ENCODE measurements around the gene NPAS3. TPM values are rescaled to one million over a fixed set of nuclear protein-coding genes. Genes with fewer than 3 reads are reported as not detected.

Gene NPAS3
- total RNA-seq, 2 experiments from 2014 or later: not detected

GRCh38 chr14:33527023-33527634 is 588.5 kb downstream of the NPAS3 start:
- POLR2A ChIA-PET: no interaction called here

GRCh38 chr14:33528655-33529054 is 590.0 kb downstream of the NPAS3 start:
- POLR2A ChIA-PET: no interaction called here
- CTCF ChIA-PET: no interaction called here

More at GRCh38 chr14:33527023-33527634, 588.5 kb downstream of the NPAS3 start:
- CTCF ChIA-PET: no interaction called here

- ChIA-PET CTCF (no interaction called here), POLR2A (no interaction called here)
Measured at GRCh38 chr14:33529787-33530757, 591.4 kb downstream of the NPAS3 start.

GRCh38 chr14:33532553-33532952 is 593.9 kb downstream of the NPAS3 start:
- ChIA-PET POLR2A (no interaction called here), CTCF (no interaction called here)

- POLR2A ChIA-PET: no interaction called here
- CTCF ChIA-PET: no interaction called here
Measured at GRCh38 chr14:33534104-33534503, 595.4 kb downstream of the NPAS3 start.

GRCh38 chr14:33534632-33535031 is 596.0 kb downstream of the NPAS3 start:
- ChIA-PET CTCF (no interaction called here), POLR2A (no interaction called here)

- ChIA-PET CTCF (no interaction called here), POLR2A (no interaction called here)
Measured at GRCh38 chr14:33539918-33540357, 601.3 kb downstream of the NPAS3 start.

GRCh38 chr14:33541171-33541570 is 602.5 kb downstream of the NPAS3 start:
- CTCF ChIA-PET: no interaction called here
- POLR2A ChIA-PET: no interaction called here

- ChIA-PET CTCF (no interaction called here), POLR2A (no interaction called here)
Measured at GRCh38 chr14:33542338-33543287, 603.9 kb downstream of the NPAS3 start.

- ChIA-PET POLR2A (no interaction called here), CTCF (no interaction called here)
Measured at GRCh38 chr14:33545696-33546095, 607.0 kb downstream of the NPAS3 start.

GRCh38 chr14:33548606-33549005 is 609.9 kb downstream of the NPAS3 start:
- POLR2A ChIA-PET: no interaction called here
- CTCF ChIA-PET: no interaction called here

GRCh38 chr14:33551963-33552362 is 613.3 kb downstream of the NPAS3 start:
- CTCF ChIA-PET: no interaction called here
- POLR2A ChIA-PET: no interaction called here

GRCh38 chr14:33553706-33554278 is 615.1 kb downstream of the NPAS3 start:
- ChIA-PET POLR2A (no interaction called here), CTCF (no interaction called here)

GRCh38 chr14:33554988-33555387 is 616.3 kb downstream of the NPAS3 start:
- ChIA-PET CTCF (no interaction called here), POLR2A (no interaction called here)

GRCh38 chr14:33555710-33556350 is 617.2 kb downstream of the NPAS3 start:
- CTCF ChIA-PET: no interaction called here
- POLR2A ChIA-PET: no interaction called here

GRCh38 chr14:33556382-33557121 is 617.9 kb downstream of the NPAS3 start:
- POLR2A ChIA-PET: no interaction called here
- CTCF ChIA-PET: no interaction called here

GRCh38 chr14:33560718-33561431 is 622.2 kb downstream of the NPAS3 start:
- ChIA-PET POLR2A (no interaction called here), CTCF (no interaction called here)

GRCh38 chr14:33561488-33562175 is 623.0 kb downstream of the NPAS3 start:
- CTCF ChIA-PET: no interaction called here
- POLR2A ChIA-PET: no interaction called here
